HepG2 (cell line): ENCODE results near the gene TP53I3. TPM values are rescaled to one million over a fixed set of nuclear protein-coding genes. Genes with fewer than 3 reads are reported as not detected.
A peak's percentile ranks its signal among the peaks of the same experiment; 100 is the strongest.

ENCODE experiments used
- CSRNP2 ChIP-seq: sonication (generic); formaldehyde crosslinking; conservative IDR thresholded peaks from 2 replicates; pipeline ENCODE4 v1.8.0; 2022; ENCODE audit warnings: low read depth, missing genetic modification reagents
- GPN1 ChIP-seq: sonication (generic); formaldehyde crosslinking; IDR thresholded peaks from 2 replicates; pipeline ENCODE4 v1.5.1; 2020; ENCODE audit warnings: missing genetic modification reagents, borderline replicate concordance
- GRHL1 ChIP-seq: sonication (generic); formaldehyde crosslinking; conservative IDR thresholded peaks from 2 replicates; pipeline ENCODE4 v1.8.0; 2022; ENCODE audit warnings: missing genetic modification reagents
- MYC ChIP-seq: sonication (generic); formaldehyde crosslinking; IDR thresholded peaks from 2 replicates; pipeline ENCODE4 v1.9.0; 2021; ENCODE audit warnings: missing genetic modification reagents, borderline replicate concordance
- PATZ1 ChIP-seq: sonication (generic); formaldehyde crosslinking; IDR thresholded peaks from 2 replicates; pipeline ENCODE4 v1.4.0; 2020; ENCODE audit warnings: missing genetic modification reagents
- PAWR ChIP-seq: sonication (generic); formaldehyde crosslinking; IDR thresholded peaks from 2 replicates; pipeline ENCODE4 v1.4.0; 2020; ENCODE audit warnings: missing genetic modification reagents, mild to moderate bottlenecking, borderline replicate concordance
- REPIN1 ChIP-seq: sonication (generic); formaldehyde crosslinking; IDR thresholded peaks from 2 replicates; pipeline ENCODE4 v1.8.0; 2022; ENCODE audit warnings: missing genetic modification reagents, low read depth, mild to moderate bottlenecking, borderline replicate concordance
- SIN3A ChIP-seq: IDR thresholded peaks from 2 replicates; pipeline ENCODE4 v1.6.1; 2011; ENCODE audit warnings: low read depth, mild to moderate bottlenecking, control low read depth, low read length, borderline replicate concordance
- TMF1 ChIP-seq: sonication (generic); formaldehyde crosslinking; IDR thresholded peaks from 2 replicates; pipeline ENCODE4 v1.8.1; 2022; ENCODE audit warnings: low read depth, missing genetic modification reagents
- ZC3H13 ChIP-seq: sonication (generic); formaldehyde crosslinking; IDR thresholded peaks from 2 replicates; pipeline ENCODE4 v1.8.1; 2023; ENCODE audit warnings: mild to moderate bottlenecking, missing genetic modification reagents, moderate library complexity
- ZNF44 ChIP-seq: sonication (generic); formaldehyde crosslinking; IDR thresholded peaks from 2 replicates; pipeline ENCODE4 v1.5.1; 2020; ENCODE audit warnings: mild to moderate bottlenecking, missing genetic modification reagents
- ZNF609 ChIP-seq: sonication (generic); formaldehyde crosslinking; IDR thresholded peaks from 2 replicates; pipeline ENCODE4 v1.4.0; 2020; ENCODE audit warnings: mild to moderate bottlenecking, missing genetic modification reagents, borderline replicate concordance
- ZNF614 ChIP-seq: IDR thresholded peaks from 2 replicates; pipeline ENCODE4 v1.6.1; 2018; ENCODE audit warnings: missing biosample characterization, missing genetic modification reagents, inconsistent platforms, borderline replicate concordance
- ZNF710 ChIP-seq: sonication (generic); formaldehyde crosslinking; IDR thresholded peaks from 2 replicates; pipeline ENCODE4 v1.5.0; 2020; ENCODE audit warnings: mild to moderate bottlenecking, missing genetic modification reagents, borderline replicate concordance
- polyA plus RNA-seq, 8 experiments: library from polyadenylated mRNA; depleted of rRNA in 3 of 8; stranded (reverse) in 7 of 8; unstranded in 1 of 8; fragments of >200 nt; fragmentation: Illumina TruSeq in 4 of 8; extraction: Trizol in 4 of 8; gene quantifications; 2 replicates each; pipeline versions ENCODE4 v1.2.1 to v1.2.3, GENCODE V29; 2011 to 2016; ENCODE audit warnings: low read depth in 4 of 8, missing spikeins in 1 of 8, mixed read lengths in 1 of 8; ENCODE audit not compliant: insufficient read depth in 1 of 8
- total RNA-seq, 5 experiments: library from RNA; depleted of rRNA; stranded (reverse); fragments of >200 nt; fragmentation: Illumina TruSeq; extraction: Trizol; gene quantifications; 2 replicates each; pipeline ENCODE4 v1.2.3, GENCODE V29; 2016; ENCODE audit warnings: low read depth in 1 of 5

TP53I3 gene
- total and polyA plus RNA-seq, 2 of the 13 experiments (the other 11 are each of a cell fraction or from before 2014, with no cell fraction given): 25.0 to 44.1 TPM

- TF ChIP-seq PATZ1 (CRISPR knock-in tag) (peak; percentile 84), SIN3A (peak; percentile 81; the same call in 1 of the 2 replicates), ZNF44 (0 out of 2 replicates have a peak, but pooled peaks have one; percentile 24), MYC (peak; percentile 91; the same call in 1 of the 2 replicates), CSRNP2 (CRISPR knock-in tag) (no peak), ZNF710 (peak; percentile 89; the same call in 1 of the 2 replicates), GPN1 (CRISPR knock-in tag) (no peak), PAWR (CRISPR knock-in tag) (no peak), ZNF609 (CRISPR knock-in tag) (no peak), ZNF614 (peak; percentile 99), REPIN1 (CRISPR knock-in tag) (peak; percentile 99), GRHL1 (CRISPR knock-in tag) (no peak), ZC3H13 (peak; percentile 86), TMF1 (CRISPR knock-in tag) (0 out of 2 replicates have a peak, but pooled peaks have one; percentile 52)
Observed at GRCh38 chr2:24075915-24076848, 8.5 kb downstream of the TP53I3 start, which contains the start of gene SF3B6 (continued).
